ENCODE measurements around the gene APOL2.
"Not testable (repeated sequence)": the region's sequence is repeated elsewhere in the genome, so short reads cannot be mapped to it uniquely, and the experiment has no call there.

The APOL2 gene

GRCh38 chr22:36238373-36239149 lies 766 bp downstream of the APOL2 start:
- DNase-seq = no peak

GRCh38 chr22:36237462-36238372 lies 1.6 kb downstream of the APOL2 start:
- no peak for DNase-seq

- DNase-seq = no peak
These were observed 2.7 kb downstream of the APOL2 start for GRCh38 chr22:36236388-36237319.

- no peak for DNase-seq
These were observed 3.7 kb downstream of the APOL2 start for GRCh38 chr22:36235585-36235984.

GRCh38 chr22:36234919-36235318 lies 4.4 kb downstream of the APOL2 start:
- DNase-seq = no peak

- no peak for DNase-seq
These were observed 5.1 kb downstream of the APOL2 start for GRCh38 chr22:36234213-36234612.

- no peak for DNase-seq
These were observed 5.5 kb downstream of the APOL2 start for GRCh38 chr22:36233796-36234195.

- DNase-seq = no peak
These were observed 6.5 kb downstream of the APOL2 start for GRCh38 chr22:36232715-36233401.

- not testable (repeated sequence) for DNase-seq
These were observed 8.3 kb downstream of the APOL2 start for GRCh38 chr22:36231051-36231450.

GRCh38 chr22:36229649-36230048 lies 9.7 kb downstream of the APOL2 start:
- not testable (repeated sequence) for DNase-seq

GRCh38 chr22:36228944-36229343 lies 10.4 kb downstream of the APOL2 start:
- DNase-seq = no peak

- DNase-seq = not testable (repeated sequence)
These were observed 11.0 kb downstream of the APOL2 start for GRCh38 chr22:36228369-36228768.

- no peak for DNase-seq
These were observed 11.5 kb downstream of the APOL2 start for GRCh38 chr22:36227806-36228205.

- DNase-seq = no peak
These were observed 11.9 kb downstream of the APOL2 start for GRCh38 chr22:36227396-36227795.

- no peak for DNase-seq
These were observed 13.1 kb downstream of the APOL2 start for GRCh38 chr22:36226189-36226588.

GRCh38 chr22:36225333-36225922 lies 13.9 kb downstream of the APOL2 start:
- no peak for DNase-seq

GRCh38 chr22:36224245-36224644 lies 15.1 kb downstream of the APOL2 start:
- DNase-seq = no peak

GRCh38 chr22:36223504-36223903 lies 15.8 kb downstream of the APOL2 start:
- DNase-seq = no peak

GRCh38 chr22:36222887-36223450 lies 16.4 kb downstream of the APOL2 start:
- no peak for DNase-seq

GRCh38 chr22:36221799-36222751 lies 17.3 kb downstream of the APOL2 start:
- DNase-seq = peak; percentile 30
